HG03097 (cell line): ENCODE measurements around the gene CRY2.
A peak's percentile ranks its signal among the peaks of the same experiment; 100 is the strongest.

Source experiments
- ATAC-seq: cut with Tn5 transposase; IDR thresholded peaks from one replicate; pipeline ENCODE4 v1.9.1; 2021; ENCODE audit not compliant: unreplicated experiment, low FRiP score

CRY2 gene

GRCh38 chr11:45913514-45913913 is 66.2 kb downstream of the CRY2 start:
- no peak for ATAC-seq

GRCh38 chr11:45913942-45914635 is 66.8 kb downstream of the CRY2 start:
- no peak for ATAC-seq

GRCh38 chr11:45915446-45915845 is 68.2 kb downstream of the CRY2 start:
- no peak for ATAC-seq

- no peak for ATAC-seq
Observed at GRCh38 chr11:45917286-45917622, 70.0 kb downstream of the CRY2 start.

- peak; percentile 81 for ATAC-seq
Observed at GRCh38 chr11:45917623-45918330, 70.5 kb downstream of the CRY2 start, which contains the start of gene PEX16. Gene PEX16 (minus strand): TSS chr11:45917877. CDS start chr11:45917811, 66 bp downstream.

- ATAC-seq = peak; percentile 22
Observed at GRCh38 chr11:45918331-45918941, 71.2 kb downstream of the CRY2 start.

- ATAC-seq = no peak
Observed at GRCh38 chr11:45918962-45919675, 71.8 kb downstream of the CRY2 start.

GRCh38 chr11:45919806-45920530 is 72.7 kb downstream of the CRY2 start:
- no peak for ATAC-seq

GRCh38 chr11:45920531-45921477 is 73.5 kb downstream of the CRY2 start:
- no peak for ATAC-seq

- no peak for ATAC-seq
Observed at GRCh38 chr11:45921561-45922424, 74.5 kb downstream of the CRY2 start.

- no peak for ATAC-seq
Observed at GRCh38 chr11:45922425-45923082, 75.3 kb downstream of the CRY2 start, which contains the start of gene LARGE2. Gene LARGE2 (plus strand): TSS chr11:45922656. CDS start chr11:45922883, 227 bp downstream.

GRCh38 chr11:45924036-45924915 is 77.0 kb downstream of the CRY2 start:
- ATAC-seq = no peak

GRCh38 chr11:45924927-45925326 is 77.7 kb downstream of the CRY2 start:
- ATAC-seq = no peak

GRCh38 chr11:45925550-45925949 is 78.3 kb downstream of the CRY2 start:
- no peak for ATAC-seq

- ATAC-seq = no peak
Observed at GRCh38 chr11:45926001-45926401, 78.7 kb downstream of the CRY2 start.

GRCh38 chr11:45926536-45927331 is 79.5 kb downstream of the CRY2 start:
- no peak for ATAC-seq
